ENCODE results near the gene HOXC11.

Gene HOXC11

GRCh38 chr12:53950789-53951576 is 21.9 kb upstream of the HOXC11 start:
- DNase-seq (ENCODE audit: extremely low read depth, low read depth) = no peak
- H3K4me3 ChIP-seq (replicated peaks; ENCODE audit: low read depth, low read length) = no peak overlapping the region
- no peak for TF ChIP-seq CTCF (IDR thresholded peaks at IDR 0.05; ENCODE audit: low read depth, low read length, missing control alignments)

- no peak for TF ChIP-seq CTCF (IDR thresholded peaks at IDR 0.05; ENCODE audit: low read depth, low read length, missing control alignments)
- no peak overlapping the region for H3K4me3 ChIP-seq (replicated peaks; ENCODE audit: low read depth, low read length)
- DNase-seq (ENCODE audit: extremely low read depth, low read depth) = no peak
Observed at GRCh38 chr12:53951577-53952334, 21.2 kb upstream of the HOXC11 start.

- no peak for TF ChIP-seq CTCF (IDR thresholded peaks at IDR 0.05; ENCODE audit: low read depth, low read length, missing control alignments)
- no peak overlapping the region for H3K4me3 ChIP-seq (replicated peaks; ENCODE audit: low read depth, low read length)
- DNase-seq (ENCODE audit: extremely low read depth, low read depth) = no peak
Observed at GRCh38 chr12:53952335-53952694, 20.6 kb upstream of the HOXC11 start.

DNA sequence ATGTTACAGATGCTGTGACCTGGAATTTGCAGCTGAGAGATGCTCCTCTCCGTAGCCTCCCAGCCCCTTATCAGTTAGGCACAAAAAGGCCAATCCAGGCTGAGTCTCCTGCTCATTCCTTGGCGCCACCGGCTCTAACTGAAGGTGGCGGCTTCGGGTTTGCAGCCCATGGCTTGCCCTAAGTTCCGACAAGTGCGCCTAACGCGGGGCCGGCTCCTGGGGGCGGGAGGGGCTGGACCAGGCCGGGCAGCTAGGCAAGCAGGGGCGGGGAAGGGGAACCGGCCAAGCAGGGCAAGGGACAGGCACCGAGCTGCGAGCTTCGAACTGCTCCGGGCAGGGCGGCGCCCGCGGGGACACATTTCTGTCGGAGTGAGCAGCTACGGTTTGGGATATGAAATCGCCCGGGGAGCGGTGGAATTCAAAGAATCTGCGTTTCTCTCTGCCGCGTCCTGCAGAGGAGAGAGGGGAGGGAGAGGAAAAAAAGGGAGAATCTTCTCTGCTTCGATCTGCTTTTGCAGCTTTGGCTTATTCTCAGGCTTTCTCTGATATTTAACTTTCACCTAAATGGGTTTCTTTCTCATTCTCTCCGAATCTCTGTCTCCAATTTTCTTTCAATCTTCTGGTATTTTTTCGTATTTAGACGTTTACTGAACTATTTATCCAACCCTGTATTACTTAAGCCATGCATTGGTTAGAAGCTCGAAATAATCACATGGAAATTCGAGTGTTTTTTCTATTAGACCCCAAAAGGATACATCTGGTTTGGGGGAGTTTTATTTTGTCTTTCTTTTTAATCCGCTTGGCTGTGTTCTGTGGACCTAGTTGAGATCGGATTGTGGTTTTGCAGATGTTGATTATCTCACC is 19.8 kb upstream of the HOXC11 start:
- no peak for DNase-seq (ENCODE audit: extremely low read depth, low read depth)
- H3K4me3 ChIP-seq (replicated peaks; ENCODE audit: low read depth, low read length) = no peak overlapping the region
- TF ChIP-seq CTCF (IDR thresholded peaks at IDR 0.05; ENCODE audit: low read depth, low read length, missing control alignments) = no peak

DNA sequence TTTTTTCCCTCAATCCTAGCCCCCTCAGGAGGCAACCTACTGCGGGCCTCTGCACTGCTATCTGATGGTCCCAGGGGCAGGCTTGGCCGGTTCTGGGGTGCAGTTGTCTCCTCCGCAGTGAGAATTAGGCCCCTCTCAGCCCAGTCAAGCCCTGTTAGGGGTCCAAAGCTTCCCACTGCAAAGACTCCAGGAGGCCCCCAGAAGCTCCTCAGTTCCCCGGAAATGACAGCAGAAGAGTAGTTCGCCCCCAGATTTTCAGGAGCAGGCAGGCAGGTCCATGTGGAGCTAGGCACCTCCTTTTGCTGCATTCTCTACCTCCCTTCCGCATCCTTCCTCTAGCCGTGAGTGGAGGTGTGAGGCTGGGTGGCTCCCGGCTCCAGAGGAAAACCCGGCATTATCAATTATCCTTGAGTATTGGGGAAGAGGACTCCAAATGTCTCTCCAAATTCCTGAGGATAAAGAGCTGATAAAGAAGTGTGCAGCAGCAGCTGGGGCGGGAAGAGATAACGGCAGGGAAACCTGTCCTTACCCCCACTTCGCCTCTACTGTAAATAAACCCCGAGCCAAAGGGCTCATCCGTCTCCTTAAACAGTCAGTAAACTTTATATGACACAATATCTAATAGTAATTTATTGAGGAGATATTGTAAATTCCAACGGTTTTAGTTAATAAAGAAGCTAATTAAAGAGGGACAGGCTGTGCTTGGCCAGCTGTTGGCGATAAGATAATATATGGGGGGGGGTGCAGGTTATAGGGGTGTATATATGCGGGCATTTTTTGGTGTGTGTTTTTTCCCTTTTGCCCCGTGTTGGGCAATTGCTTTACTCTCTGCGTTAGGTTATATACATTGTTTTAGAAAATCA is 18.9 kb upstream of the HOXC11 start:
- TF ChIP-seq CTCF (IDR thresholded peaks at IDR 0.05; ENCODE audit: low read depth, low read length, missing control alignments) = no peak
- no peak overlapping the region for H3K4me3 ChIP-seq (replicated peaks; ENCODE audit: low read depth, low read length)
- no peak for DNase-seq (ENCODE audit: extremely low read depth, low read depth)

GRCh38 chr12:53954694-53955035 is 18.3 kb upstream of the HOXC11 start, which contains the start of gene HOXC12:
HOXC12 (plus strand) TSS chr12:53954903; CDS start chr12:53954930, 27 bp downstream.
- no peak for DNase-seq (ENCODE audit: extremely low read depth, low read depth)
- TF ChIP-seq CTCF (IDR thresholded peaks at IDR 0.05; ENCODE audit: low read depth, low read length, missing control alignments) = no peak
- no peak within 1 kb of the TSS for H3K4me3 ChIP-seq (replicated peaks; ENCODE audit: low read depth, low read length)
